WTC11 (cell line): ENCODE results near the gene BCL11B. TPM values are rescaled to one million over a fixed set of nuclear protein-coding genes. Genes with fewer than 3 reads are reported as not detected.
A peak's percentile ranks its signal among the peaks of the same experiment; 100 is the strongest.

Experiments used
- ATAC-seq: fragments of 200-7000 bp; cut with Tn5 transposase; 2 replicates; pipeline ENCODE4 v1.10.0; 2021; ENCODE audit warnings: mild to moderate bottlenecking, moderate library complexity
- CTCF ChIA-PET: fragments of 300-600 bp; sonication (Branson Sonifier 250); formaldehyde crosslinking; loops from one replicate; lab custom pipeline; 2021; ENCODE audit warnings: antibody characterized with exemption; lab: Charles Lee
- POLR2A ChIA-PET: fragments of 350-600 bp; sonication (Branson Sonifier 250); formaldehyde crosslinking; loops from one replicate; lab custom pipeline; 2021; ENCODE audit warnings: antibody characterized with exemption; lab: Charles Lee
- DNase-seq: peaks from one replicate; pipeline ENCODE4 v3.0.0; 2021; ENCODE audit warnings: low spot score
- H3K27ac Mint-ChIP-seq: 2 replicates; pipeline ENCODE4 v1.8.0; 2021; ENCODE audit warnings: mixed read lengths
- H3K27me3 Mint-ChIP-seq: 2 replicates; pipeline ENCODE4 v1.8.0; 2021; ENCODE audit warnings: low read depth, mild to moderate bottlenecking, moderate library complexity, mixed read lengths
- H3K36me3 Mint-ChIP-seq: 2 replicates; pipeline ENCODE4 v1.8.0; 2021; ENCODE audit warnings: mixed read lengths
- H3K4me1 Mint-ChIP-seq: 2 replicates; pipeline ENCODE4 v1.8.0; 2022; ENCODE audit warnings: mixed read lengths
- H3K4me3 Mint-ChIP-seq: 2 replicates; pipeline ENCODE4 v1.8.0; 2021; ENCODE audit warnings: mild to moderate bottlenecking, moderate library complexity, mixed read lengths
- H3K9me3 Mint-ChIP-seq: 2 replicates; pipeline ENCODE4 v1.8.0; 2021; ENCODE audit warnings: mixed read lengths
- CDX4 ChIP-seq: fragments of 250-450 bp; sonication (Bioruptor Pico); IDR thresholded peaks from 2 replicates; pipeline ENCODE4 v1.9.0; 2021; ENCODE audit warnings: moderate library complexity, mild to moderate bottlenecking, inconsistent platforms, borderline replicate concordance
- EMX1 ChIP-seq: fragments of 250-450 bp; sonication (Bioruptor Pico); IDR thresholded peaks from 2 replicates; pipeline ENCODE4 v1.8.0; 2021; ENCODE audit warnings: mild to moderate bottlenecking
- ESRRA ChIP-seq: sonication (generic); formaldehyde crosslinking; IDR thresholded peaks from 2 replicates; pipeline ENCODE4 v1.8.1; 2022; ENCODE audit warnings: mild to moderate bottlenecking, missing genetic modification reagents, borderline replicate concordance
- FOXP1 ChIP-seq: sonication (generic); formaldehyde crosslinking; IDR thresholded peaks from 2 replicates; pipeline ENCODE4 v1.8.0; 2022; ENCODE audit warnings: missing genetic modification reagents, mild to moderate bottlenecking, moderate library complexity, borderline replicate concordance
- HMGXB4 ChIP-seq: sonication (generic); formaldehyde crosslinking; IDR thresholded peaks from 2 replicates; pipeline ENCODE4 v1.8.1; 2023; ENCODE audit warnings: mild to moderate bottlenecking, moderate library complexity, missing genetic modification reagents
- OVOL2 ChIP-seq: fragments of 250-450 bp; sonication (Bioruptor Pico); IDR thresholded peaks from 2 replicates; pipeline ENCODE4 v1.9.0; 2021; ENCODE audit warnings: mild to moderate bottlenecking, borderline replicate concordance
- RELA ChIP-seq: sonication (generic); formaldehyde crosslinking; IDR thresholded peaks from 2 replicates; pipeline ENCODE4 v1.8.1; 2022; ENCODE audit warnings: missing genetic modification reagents, mild to moderate bottlenecking, borderline replicate concordance
- RORB ChIP-seq: fragments of 250-450 bp; sonication (Bioruptor Pico); IDR thresholded peaks from 2 replicates; pipeline ENCODE4 v1.9.0; 2021; ENCODE audit warnings: mild to moderate bottlenecking
- SP1 ChIP-seq: sonication (generic); formaldehyde crosslinking; conservative IDR thresholded peaks from 2 replicates; pipeline ENCODE4 v1.8.1; 2022; ENCODE audit warnings: missing genetic modification reagents
- TCF7 ChIP-seq: sonication (generic); formaldehyde crosslinking; IDR thresholded peaks from 2 replicates; pipeline ENCODE4 v1.8.0; 2022; ENCODE audit warnings: mild to moderate bottlenecking, low read depth, missing genetic modification reagents, moderate library complexity
- TP53 ChIP-seq: sonication (generic); formaldehyde crosslinking; IDR thresholded peaks from 2 replicates; pipeline ENCODE4 v1.8.1; 2023; ENCODE audit warnings: mild to moderate bottlenecking, missing genetic modification reagents
- USF2 ChIP-seq: sonication (generic); formaldehyde crosslinking; IDR thresholded peaks from 2 replicates; pipeline ENCODE4 v1.8.1; 2023; ENCODE audit warnings: mild to moderate bottlenecking, missing genetic modification reagents, moderate library complexity
- ZNF219 ChIP-seq: sonication (generic); formaldehyde crosslinking; IDR thresholded peaks from 2 replicates; pipeline ENCODE4 v1.8.0; 2023; ENCODE audit warnings: missing genetic modification reagents, mild to moderate bottlenecking, borderline replicate concordance
- ZNF317 ChIP-seq: sonication (generic); formaldehyde crosslinking; IDR thresholded peaks from 2 replicates; pipeline ENCODE4 v1.8.1; 2023; ENCODE audit warnings: low read depth, mild to moderate bottlenecking, moderate library complexity, missing genetic modification reagents, borderline replicate concordance
- ZNF532 ChIP-seq: fragments of 250-450 bp; sonication (Bioruptor Pico); IDR thresholded peaks from 2 replicates; pipeline ENCODE4 v1.9.0; 2021; ENCODE audit warnings: mild to moderate bottlenecking, borderline replicate concordance
- total RNA-seq: library from RNA; stranded (reverse); gene quantifications from 3 replicates; pipeline ENCODE4 v1.2.3, GENCODE V29; 2021
- TF ChIP-seq, protein P1 (sequence below): sonication (generic); formaldehyde crosslinking; IDR thresholded peaks from 2 replicates; pipeline ENCODE4 v1.8.0; 2022; ENCODE audit warnings: missing genetic modification reagents
- TF ChIP-seq, protein P2 (sequence below): sonication (generic); formaldehyde crosslinking; conservative IDR thresholded peaks from 2 replicates; pipeline ENCODE4 v1.8.1; 2023; ENCODE audit warnings: mild to moderate bottlenecking, low read depth, missing genetic modification reagents, moderate library complexity

Gene BCL11B
- total RNA-seq, 1 experiment from 2014 or later = 9.1 TPM

DNA sequence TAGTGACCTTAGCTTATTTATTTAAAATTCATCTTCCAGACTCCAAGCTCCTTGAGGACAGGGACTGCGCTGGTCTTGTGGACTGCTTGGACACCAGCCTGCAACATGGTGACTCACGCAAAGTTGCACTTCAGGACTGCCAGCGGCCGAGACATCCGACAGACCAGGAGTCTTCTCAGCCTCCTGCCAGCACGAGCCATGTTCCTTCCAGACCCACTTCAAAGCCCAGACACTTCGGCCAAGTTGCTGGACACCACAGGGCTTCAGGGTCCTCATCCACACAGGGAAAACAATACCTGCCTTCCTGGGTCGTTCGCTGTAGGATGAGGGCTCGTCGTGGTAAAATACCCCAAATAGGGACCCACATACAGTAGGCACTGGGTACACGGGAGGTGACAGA, 88.7 kb downstream of the BCL11B start:
- H3K27ac Mint-ChIP-seq = peak overlapping the region; percentile 53; the same call in 1 of the 2 replicates
- POLR2A ChIA-PET = no interaction called here
- no peak for TF ChIP-seq FOXP1 (CRISPR knock-in tag)
- no peak for TF ChIP-seq ZNF219 (CRISPR knock-in tag)
- no peak for TF ChIP-seq USF2
- no peak for TF ChIP-seq CDX4 (CRISPR knock-in tag)
- TF ChIP-seq RORB (CRISPR knock-in tag) = no peak
- TF ChIP-seq ESRRA = no peak
- no peak for TF ChIP-seq TP53 (CRISPR knock-in tag)
- TF ChIP-seq RELA (CRISPR knock-in tag) = no peak
- TF ChIP-seq EMX1 (CRISPR knock-in tag) = no peak
- TF ChIP-seq HMGXB4 (CRISPR knock-in tag) = no peak
- TF ChIP-seq, protein P1, sequence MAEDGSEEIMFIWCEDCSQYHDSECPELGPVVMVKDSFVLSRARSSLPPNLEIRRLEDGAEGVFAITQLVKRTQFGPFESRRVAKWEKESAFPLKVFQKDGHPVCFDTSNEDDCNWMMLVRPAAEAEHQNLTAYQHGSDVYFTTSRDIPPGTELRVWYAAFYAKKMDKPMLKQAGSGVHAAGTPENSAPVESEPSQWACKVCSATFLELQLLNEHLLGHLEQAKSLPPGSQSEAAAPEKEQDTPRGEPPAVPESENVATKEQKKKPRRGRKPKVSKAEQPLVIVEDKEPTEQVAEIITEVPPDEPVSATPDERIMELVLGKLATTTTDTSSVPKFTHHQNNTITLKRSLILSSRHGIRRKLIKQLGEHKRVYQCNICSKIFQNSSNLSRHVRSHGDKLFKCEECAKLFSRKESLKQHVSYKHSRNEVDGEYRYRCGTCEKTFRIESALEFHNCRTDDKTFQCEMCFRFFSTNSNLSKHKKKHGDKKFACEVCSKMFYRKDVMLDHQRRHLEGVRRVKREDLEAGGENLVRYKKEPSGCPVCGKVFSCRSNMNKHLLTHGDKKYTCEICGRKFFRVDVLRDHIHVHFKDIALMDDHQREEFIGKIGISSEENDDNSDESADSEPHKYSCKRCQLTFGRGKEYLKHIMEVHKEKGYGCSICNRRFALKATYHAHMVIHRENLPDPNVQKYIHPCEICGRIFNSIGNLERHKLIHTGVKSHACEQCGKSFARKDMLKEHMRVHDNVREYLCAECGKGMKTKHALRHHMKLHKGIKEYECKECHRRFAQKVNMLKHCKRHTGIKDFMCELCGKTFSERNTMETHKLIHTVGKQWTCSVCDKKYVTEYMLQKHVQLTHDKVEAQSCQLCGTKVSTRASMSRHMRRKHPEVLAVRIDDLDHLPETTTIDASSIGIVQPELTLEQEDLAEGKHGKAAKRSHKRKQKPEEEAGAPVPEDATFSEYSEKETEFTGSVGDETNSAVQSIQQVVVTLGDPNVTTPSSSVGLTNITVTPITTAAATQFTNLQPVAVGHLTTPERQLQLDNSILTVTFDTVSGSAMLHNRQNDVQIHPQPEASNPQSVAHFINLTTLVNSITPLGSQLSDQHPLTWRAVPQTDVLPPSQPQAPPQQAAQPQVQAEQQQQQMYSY (CRISPR knock-in tag) = no peak
- TF ChIP-seq SP1 (CRISPR knock-in tag) = no peak
- TF ChIP-seq ZNF317 = no peak
- TF ChIP-seq, protein P2, sequence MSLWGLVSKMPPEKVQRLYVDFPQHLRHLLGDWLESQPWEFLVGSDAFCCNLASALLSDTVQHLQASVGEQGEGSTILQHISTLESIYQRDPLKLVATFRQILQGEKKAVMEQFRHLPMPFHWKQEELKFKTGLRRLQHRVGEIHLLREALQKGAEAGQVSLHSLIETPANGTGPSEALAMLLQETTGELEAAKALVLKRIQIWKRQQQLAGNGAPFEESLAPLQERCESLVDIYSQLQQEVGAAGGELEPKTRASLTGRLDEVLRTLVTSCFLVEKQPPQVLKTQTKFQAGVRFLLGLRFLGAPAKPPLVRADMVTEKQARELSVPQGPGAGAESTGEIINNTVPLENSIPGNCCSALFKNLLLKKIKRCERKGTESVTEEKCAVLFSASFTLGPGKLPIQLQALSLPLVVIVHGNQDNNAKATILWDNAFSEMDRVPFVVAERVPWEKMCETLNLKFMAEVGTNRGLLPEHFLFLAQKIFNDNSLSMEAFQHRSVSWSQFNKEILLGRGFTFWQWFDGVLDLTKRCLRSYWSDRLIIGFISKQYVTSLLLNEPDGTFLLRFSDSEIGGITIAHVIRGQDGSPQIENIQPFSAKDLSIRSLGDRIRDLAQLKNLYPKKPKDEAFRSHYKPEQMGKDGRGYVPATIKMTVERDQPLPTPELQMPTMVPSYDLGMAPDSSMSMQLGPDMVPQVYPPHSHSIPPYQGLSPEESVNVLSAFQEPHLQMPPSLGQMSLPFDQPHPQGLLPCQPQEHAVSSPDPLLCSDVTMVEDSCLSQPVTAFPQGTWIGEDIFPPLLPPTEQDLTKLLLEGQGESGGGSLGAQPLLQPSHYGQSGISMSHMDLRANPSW (CRISPR knock-in tag) = no peak
- TF ChIP-seq OVOL2 (CRISPR knock-in tag) = no peak
- no peak for TF ChIP-seq TCF7
- TF ChIP-seq ZNF532 (CRISPR knock-in tag) = no peak
- H3K27me3 Mint-ChIP-seq = no peaks in the 10 kb centered on the region
- H3K9me3 Mint-ChIP-seq = no peaks in the 10 kb centered on the region
- no peaks in the 10 kb centered on the region for H3K36me3 Mint-ChIP-seq
- DNase-seq (no peak), ATAC-seq (no peak)
- H3K4me1 Mint-ChIP-seq = peaks cover 39% of the 10 kb centered on the region
- CTCF ChIA-PET = no interaction called here
- H3K4me3 Mint-ChIP-seq = no peak overlapping the region
